Stimulated activated CD8-positive, alpha-beta memory T cell treated with anti-CD3 and anti-CD28 coated beads, Interleukin-4, amount 100 ng/mL, for 24 hours (primary cell): Measurements from ENCODE around the gene GPR132.
A peak's percentile ranks its signal among the peaks of the same experiment; 100 is the strongest.
"Not testable (repeated sequence)": the region's sequence is repeated elsewhere in the genome, so short reads cannot be mapped to it uniquely, and the experiment has no call there.

Experiments
- DNase-seq: peaks from one replicate; pipeline ENCODE4 v3.0.0-alpha.2; 2020; ENCODE audit warnings: low read depth

Gene GPR132

GRCh38 chr14:105065280-105066228 is at the start of gene GPR132:
Gene GPR132 (minus strand): TSS chr14:105065430. CDS start chr14:105055420, 10,010 bp downstream.
- DNase-seq = peak; percentile 75

GRCh38 chr14:105109243-105109642 is 44.0 kb upstream of the GPR132 start:
- not testable (repeated sequence) for DNase-seq

GRCh38 chr14:105108516-105108864 is 43.3 kb upstream of the GPR132 start:
- no peak for DNase-seq

GRCh38 chr14:105107781-105108515 is 42.7 kb upstream of the GPR132 start:
- DNase-seq = no peak

- DNase-seq = no peak
Measured at GRCh38 chr14:105107351-105107750, 42.1 kb upstream of the GPR132 start.

GRCh38 chr14:105105158-105105557 is 39.9 kb upstream of the GPR132 start:
- DNase-seq = no peak

GRCh38 chr14:105102893-105103292 is 37.7 kb upstream of the GPR132 start:
- no peak for DNase-seq

GRCh38 chr14:105102361-105102870 is 37.2 kb upstream of the GPR132 start:
- DNase-seq = no peak

GRCh38 chr14:105100910-105101309 is 35.7 kb upstream of the GPR132 start:
- DNase-seq = no peak

GRCh38 chr14:105099778-105100177 is 34.5 kb upstream of the GPR132 start:
- no peak for DNase-seq

- no peak for DNase-seq
Measured at GRCh38 chr14:105098316-105098715, 33.1 kb upstream of the GPR132 start.

GRCh38 chr14:105097794-105098127 is 32.5 kb upstream of the GPR132 start:
- no peak for DNase-seq

GRCh38 chr14:105096206-105096875 is 31.1 kb upstream of the GPR132 start:
- no peak for DNase-seq

GRCh38 chr14:105095236-105095805 is 30.1 kb upstream of the GPR132 start:
- DNase-seq = no peak

- DNase-seq = no peak
Measured at GRCh38 chr14:105094193-105094907, 29.1 kb upstream of the GPR132 start.

GRCh38 chr14:105093431-105094192 is 28.4 kb upstream of the GPR132 start:
- DNase-seq = peak; percentile 81

- peak; percentile 56 for DNase-seq
Measured at GRCh38 chr14:105093038-105093430, 27.8 kb upstream of the GPR132 start.

GRCh38 chr14:105092171-105093037 is 27.2 kb upstream of the GPR132 start:
- no peak for DNase-seq

- DNase-seq = no peak
Measured at GRCh38 chr14:105091517-105092170, 26.4 kb upstream of the GPR132 start.
